ACC112 (cell line): ENCODE data around the gene AATK.

ENCODE experiments used
- H2AFZ ChIP-seq: fragments of 200-600 bp; sonication (generic); one replicate; pipeline ENCODE4 v1.6.0; 2017; ENCODE audit warnings: antibody characterized with exemption, low read length; ENCODE audit not compliant: unreplicated experiment
- H3K27ac ChIP-seq: fragments of 200-600 bp; sonication (generic); 2 replicates; pipeline ENCODE4 v1.5.1; 2014; ENCODE audit warnings: low read depth, mild to moderate bottlenecking, antibody characterized with exemption, low read length, moderate library complexity
- H3K27me3 ChIP-seq: fragments of 200-600 bp; sonication (generic); 2 replicates; pipeline ENCODE4 v1.6.1; 2014; ENCODE audit warnings: mild to moderate bottlenecking, antibody characterized with exemption, low read length, moderate library complexity, mixed read lengths; ENCODE audit not compliant: insufficient read depth
- H3K36me3 ChIP-seq: fragments of 200-600 bp; sonication (generic); 2 replicates; pipeline ENCODE4 v1.6.1; 2016; ENCODE audit warnings: mild to moderate bottlenecking, antibody characterized with exemption, low read length, moderate library complexity, mixed read lengths; ENCODE audit not compliant: insufficient read depth
- H3K4me1 ChIP-seq: fragments of 200-600 bp; sonication (generic); one replicate; pipeline ENCODE4 v1.6.1; 2016; ENCODE audit warnings: low read length, mixed read lengths; ENCODE audit not compliant: insufficient read depth, unreplicated experiment, control insufficient read depth
- H3K4me3 ChIP-seq: fragments of 200-600 bp; sonication (generic); 2 replicates; pipeline ENCODE4 v1.5.1; 2014; ENCODE audit warnings: mild to moderate bottlenecking, low read depth, low read length
- H3K79me2 ChIP-seq: fragments of 200-600 bp; sonication (generic); one replicate; pipeline ENCODE4 v1.6.0; 2016; ENCODE audit warnings: low read length; ENCODE audit not compliant: control insufficient read depth, unreplicated experiment, insufficient read depth

AATK gene

DNA sequence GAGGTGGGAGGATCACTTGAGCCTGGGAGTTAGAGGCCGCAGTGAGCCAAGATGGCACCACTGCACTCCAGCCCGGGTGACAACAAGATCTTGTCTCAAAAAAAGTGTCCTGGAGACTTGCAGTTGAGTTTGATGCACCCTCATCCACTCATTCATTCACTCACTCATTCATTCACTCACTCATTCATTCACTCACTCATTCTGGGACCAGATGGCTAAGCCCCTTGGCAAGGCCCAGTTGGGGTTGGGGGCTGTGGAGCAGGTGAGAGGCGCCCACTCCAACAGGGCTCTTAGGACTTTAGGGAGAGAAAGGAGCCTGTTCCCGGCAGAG is 1.1 kb upstream of the AATK start:
- Histone ChIP-seq H3K27me3 (peaks cover 27% of the 10 kb centered on the region; the same call in 1 of the 2 replicates), H3K27ac (no peak overlapping the region), H3K79me2 (no peaks in the 10 kb centered on the region), H3K4me3 (no peak overlapping the region), H3K36me3 (no peaks in the 10 kb centered on the region), H2AFZ (no peak overlapping the region), H3K4me1 (no peaks in the 10 kb centered on the region)

DNA sequence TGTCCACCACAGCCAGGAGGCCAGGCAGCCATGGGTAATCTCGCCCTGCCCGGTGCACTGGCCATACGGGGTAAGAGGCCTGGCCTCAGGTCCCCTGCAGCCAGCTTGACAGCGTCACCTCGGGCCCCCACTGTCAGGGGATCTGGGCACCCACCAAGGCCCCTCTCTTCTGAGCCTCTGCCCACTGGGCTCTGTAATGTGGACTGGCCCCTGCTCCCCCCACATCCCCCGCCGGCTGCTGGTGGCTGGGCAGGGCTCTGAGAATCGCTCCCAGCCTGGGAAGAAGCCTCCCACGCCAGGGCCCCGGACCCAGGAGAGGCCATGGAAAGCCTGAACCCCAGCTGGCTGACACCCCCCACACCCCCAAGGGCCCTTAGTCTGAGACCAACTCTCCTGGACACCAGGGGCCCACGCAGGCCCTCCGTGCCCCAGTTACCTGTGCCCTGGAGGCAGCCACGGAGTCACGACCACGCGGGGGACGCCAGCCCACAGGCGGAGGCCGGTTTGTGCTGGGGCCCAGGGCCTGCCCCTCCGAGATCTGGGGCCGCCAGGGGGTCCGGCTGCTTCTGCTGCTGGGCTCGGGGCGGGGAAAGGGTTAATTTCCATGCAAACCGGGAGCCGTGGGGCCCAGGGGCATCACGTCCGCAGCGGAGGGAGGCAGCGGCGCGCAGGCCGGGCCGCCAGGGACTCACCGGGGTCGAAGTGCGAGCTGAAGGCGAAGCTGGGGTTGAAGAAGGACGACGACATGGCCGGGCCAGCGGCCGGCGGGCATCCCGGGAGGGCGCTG is 582 bp downstream of the AATK start, which contains the start of gene PVALEF:
PVALEF (plus strand) TSS at position 262 of the 787 bp plus-strand sequence. CDS start 15,720 bp downstream, outside the sequence.
- H3K27ac ChIP-seq = no peak within 1 kb of the TSS
- no peaks in the 10 kb centered on the region for H3K4me1 ChIP-seq
- H2AFZ ChIP-seq = no peak within 1 kb of the TSS
- no peaks in the 10 kb centered on the region for H3K79me2 ChIP-seq
- peaks cover 27% of the 10 kb centered on the region; the same call in 1 of the 2 replicates for H3K27me3 ChIP-seq
- H3K4me3 ChIP-seq = peak within 1 kb of the TSS; percentile 54; the same call in 1 of the 2 replicates
- no peaks in the 10 kb centered on the region for H3K36me3 ChIP-seq

DNA sequence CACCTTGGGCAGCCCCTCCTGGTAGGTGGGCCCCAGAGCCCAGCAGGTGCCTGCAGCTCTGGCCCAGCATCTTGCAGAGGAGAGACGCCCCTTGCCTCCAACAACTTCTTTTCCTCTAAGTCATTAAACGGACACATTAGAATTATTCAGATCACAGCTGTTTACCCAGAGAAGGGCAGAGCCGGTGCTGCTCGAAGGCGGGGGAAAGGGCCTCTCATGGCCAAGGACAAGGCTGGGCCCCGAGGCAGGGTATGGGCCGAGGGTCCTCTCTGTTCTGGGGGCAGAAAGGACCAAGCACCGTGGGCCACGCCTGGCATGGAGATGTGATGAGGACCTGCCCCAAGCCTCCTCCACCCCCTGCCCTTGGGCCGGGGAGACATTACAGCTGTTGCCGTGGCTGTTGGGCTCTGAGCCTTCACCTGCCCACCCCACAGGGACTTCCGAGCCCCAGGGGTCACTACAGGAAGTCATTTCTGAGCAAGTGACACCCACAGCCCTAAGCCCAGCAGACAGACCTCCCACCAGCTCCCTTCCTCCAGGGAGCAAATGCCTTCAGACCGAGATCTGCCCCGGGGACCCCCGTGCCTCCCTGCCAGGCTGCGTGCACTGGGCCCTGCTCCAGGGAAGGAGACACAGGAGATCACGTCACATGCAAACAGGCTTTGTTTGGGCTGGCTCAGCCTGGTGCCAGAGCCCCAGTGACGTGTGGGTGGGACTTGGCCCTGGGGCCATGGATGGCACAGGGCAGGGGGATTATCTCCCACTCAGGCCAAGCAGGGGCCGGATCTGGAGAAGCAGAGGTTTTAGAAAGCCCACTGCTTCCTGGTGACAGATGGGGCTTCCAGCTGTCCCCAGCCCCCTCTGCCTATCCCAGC is 1.4 kb downstream of the AATK start:
- H3K4me3 ChIP-seq = no peak overlapping the region
- H2AFZ ChIP-seq = no peak overlapping the region
- H3K4me1 ChIP-seq = no peaks in the 10 kb centered on the region
- no peaks in the 10 kb centered on the region for H3K79me2 ChIP-seq
- H3K36me3 ChIP-seq = no peaks in the 10 kb centered on the region
- H3K27me3 ChIP-seq = peaks cover 27% of the 10 kb centered on the region; the same call in 1 of the 2 replicates
- H3K27ac ChIP-seq = no peak overlapping the region

DNA sequence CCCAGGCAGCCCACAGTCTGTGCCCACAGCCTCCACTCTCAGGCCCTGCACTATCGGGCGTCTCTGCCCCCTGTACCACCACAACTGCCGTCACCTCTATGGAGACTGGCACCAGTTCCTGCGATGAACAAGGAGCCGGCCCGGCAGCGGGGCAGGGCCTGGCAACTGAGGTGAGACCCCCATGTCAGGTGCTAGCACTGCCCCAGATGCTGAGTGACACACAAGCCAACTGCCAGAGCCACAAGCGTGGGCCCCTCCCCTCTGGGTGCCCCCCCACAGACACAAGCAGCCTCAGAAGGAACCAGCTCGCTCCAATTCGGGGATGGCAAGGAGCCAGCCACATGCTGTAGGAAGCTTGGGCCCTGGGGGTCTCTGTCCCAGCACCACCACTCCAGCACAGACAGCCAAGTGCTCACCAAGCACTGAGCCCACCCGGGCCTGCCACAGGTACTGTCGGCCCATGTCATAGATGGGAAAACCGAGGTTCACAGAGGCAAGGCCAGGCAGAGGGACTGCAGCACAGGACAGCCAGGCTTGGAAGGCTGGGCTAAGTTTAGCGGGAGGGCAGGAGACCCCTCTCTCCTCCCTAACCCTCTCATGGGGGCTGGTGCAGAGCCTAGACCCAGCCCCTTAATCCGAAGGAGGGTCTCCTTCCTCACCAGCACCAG is 2.2 kb downstream of the AATK start:
- H2AFZ ChIP-seq = no peak overlapping the region
- no peak overlapping the region for H3K4me3 ChIP-seq
- peaks cover 27% of the 10 kb centered on the region; the same call in 1 of the 2 replicates for H3K27me3 ChIP-seq
- H3K4me1 ChIP-seq = no peaks in the 10 kb centered on the region
- H3K79me2 ChIP-seq = no peaks in the 10 kb centered on the region
- H3K27ac ChIP-seq = no peak overlapping the region
- no peaks in the 10 kb centered on the region for H3K36me3 ChIP-seq

DNA sequence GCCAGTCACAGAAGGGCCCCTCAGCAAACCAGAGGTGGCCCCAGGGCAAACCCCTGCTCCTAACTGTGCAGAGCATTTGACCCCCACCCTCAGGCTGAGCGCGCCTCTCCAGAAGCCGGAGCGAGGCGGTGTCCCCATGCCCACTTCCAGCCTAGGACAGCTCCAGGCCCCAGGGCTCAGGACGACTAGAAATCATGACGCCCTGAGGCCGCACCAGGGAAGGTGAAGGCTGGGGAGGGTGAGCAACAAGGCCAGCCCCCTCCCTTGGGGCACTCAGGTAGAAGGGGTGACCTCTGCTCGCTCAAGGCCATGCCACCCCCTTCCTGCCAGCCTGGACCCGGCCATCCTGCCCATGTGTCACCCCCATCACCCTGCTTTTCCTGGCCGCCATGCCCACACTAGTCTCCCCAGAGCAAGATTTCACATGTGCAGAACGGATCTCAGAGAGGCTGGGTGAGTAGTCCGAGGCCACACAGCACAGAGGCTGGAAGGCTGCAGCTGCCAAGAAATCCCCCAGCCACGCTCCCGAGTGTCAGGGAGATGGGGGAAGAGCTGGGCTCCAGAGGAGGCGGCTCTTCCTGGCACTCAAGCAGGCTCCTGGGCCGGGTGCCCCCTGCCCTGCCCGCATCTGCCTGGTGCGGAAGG is 2.8 kb downstream of the AATK start:
- Histone ChIP-seq H3K4me3 (no peak overlapping the region), H3K36me3 (no peaks in the 10 kb centered on the region), H2AFZ (no peak overlapping the region), H3K79me2 (no peaks in the 10 kb centered on the region), H3K4me1 (no peaks in the 10 kb centered on the region), H3K27me3 (peaks cover 27% of the 10 kb centered on the region; the same call in 1 of the 2 replicates), H3K27ac (no peak overlapping the region)

DNA sequence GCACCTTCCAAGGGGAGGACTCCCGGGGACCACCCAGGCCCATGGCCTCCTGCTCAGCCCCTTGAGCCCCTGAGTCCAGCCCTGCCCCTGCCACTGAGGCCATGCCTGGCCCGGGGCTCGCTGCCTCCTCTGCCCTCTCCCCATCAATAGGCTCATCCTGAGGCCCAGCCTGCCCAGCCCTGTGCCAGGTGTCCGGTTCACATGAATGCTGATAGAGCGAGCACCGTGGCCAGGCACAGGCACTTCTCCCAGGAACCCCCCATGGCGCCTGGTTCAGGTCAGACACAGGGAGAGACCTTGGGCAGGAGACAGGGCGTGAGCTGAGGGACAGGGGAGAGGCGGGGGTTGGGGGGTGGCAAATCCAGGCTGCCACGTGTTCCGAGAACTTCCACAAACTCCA is 3.5 kb downstream of the AATK start:
- H3K36me3 ChIP-seq = no peaks in the 10 kb centered on the region
- H2AFZ ChIP-seq = no peak overlapping the region
- H3K27me3 ChIP-seq = peaks cover 21% of the 10 kb centered on the region; the same call in 1 of the 2 replicates
- no peak overlapping the region for H3K27ac ChIP-seq
- H3K4me3 ChIP-seq = no peak overlapping the region
- no peaks in the 10 kb centered on the region for H3K79me2 ChIP-seq
- H3K4me1 ChIP-seq = no peaks in the 10 kb centered on the region

DNA sequence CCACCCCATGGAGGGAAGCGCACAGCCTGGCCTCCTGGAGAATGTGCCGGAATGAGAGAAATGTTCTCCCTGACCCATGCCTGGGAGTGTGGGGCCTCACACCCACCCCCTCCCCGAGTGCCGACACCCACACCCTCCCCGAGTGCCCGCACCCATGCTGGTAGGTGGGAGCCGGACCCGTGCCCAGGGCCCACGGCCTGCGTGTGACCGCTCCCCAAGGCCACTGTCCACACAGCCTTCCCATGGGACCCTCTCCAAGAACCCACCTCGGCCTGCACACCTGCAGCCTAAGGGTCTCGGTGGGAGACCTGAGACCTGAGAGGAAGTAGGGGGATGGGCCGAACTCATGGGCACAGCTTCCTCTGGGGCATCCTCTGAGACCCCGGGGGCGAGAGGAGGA is 4.0 kb downstream of the AATK start:
- Histone ChIP-seq H3K79me2 (no peaks in the 10 kb centered on the region), H2AFZ (no peak overlapping the region), H3K27ac (no peak overlapping the region), H3K4me1 (no peaks in the 10 kb centered on the region), H3K27me3 (peaks cover 17% of the 10 kb centered on the region; the same call in 1 of the 2 replicates), H3K4me3 (no peak overlapping the region), H3K36me3 (no peaks in the 10 kb centered on the region)

DNA sequence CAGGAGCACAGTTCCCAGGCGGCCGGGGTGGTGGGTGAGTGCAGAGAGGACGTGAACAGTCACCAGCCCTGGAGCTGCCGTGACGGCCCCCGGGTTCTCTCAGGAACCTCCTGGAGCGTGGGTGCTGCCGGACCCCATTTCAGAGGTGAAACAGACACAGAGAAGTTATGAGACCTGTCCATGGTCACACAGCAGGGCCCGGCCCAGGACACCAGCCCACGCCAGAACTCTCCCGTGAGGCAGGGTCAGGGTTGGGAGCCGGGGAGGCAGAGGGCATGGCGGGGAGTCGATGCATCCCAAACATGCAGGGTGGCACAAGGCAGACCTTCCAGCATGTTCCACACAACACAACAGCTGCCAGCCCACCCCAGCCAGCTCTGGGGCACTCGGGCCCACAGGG is 4.5 kb downstream of the AATK start:
- Histone ChIP-seq H3K4me3 (no peak overlapping the region), H3K4me1 (no peaks in the 10 kb centered on the region), H2AFZ (no peak overlapping the region), H3K27ac (no peak overlapping the region), H3K36me3 (no peaks in the 10 kb centered on the region), H3K27me3 (peaks cover 13% of the 10 kb centered on the region; the same call in 1 of the 2 replicates), H3K79me2 (no peaks in the 10 kb centered on the region)

DNA sequence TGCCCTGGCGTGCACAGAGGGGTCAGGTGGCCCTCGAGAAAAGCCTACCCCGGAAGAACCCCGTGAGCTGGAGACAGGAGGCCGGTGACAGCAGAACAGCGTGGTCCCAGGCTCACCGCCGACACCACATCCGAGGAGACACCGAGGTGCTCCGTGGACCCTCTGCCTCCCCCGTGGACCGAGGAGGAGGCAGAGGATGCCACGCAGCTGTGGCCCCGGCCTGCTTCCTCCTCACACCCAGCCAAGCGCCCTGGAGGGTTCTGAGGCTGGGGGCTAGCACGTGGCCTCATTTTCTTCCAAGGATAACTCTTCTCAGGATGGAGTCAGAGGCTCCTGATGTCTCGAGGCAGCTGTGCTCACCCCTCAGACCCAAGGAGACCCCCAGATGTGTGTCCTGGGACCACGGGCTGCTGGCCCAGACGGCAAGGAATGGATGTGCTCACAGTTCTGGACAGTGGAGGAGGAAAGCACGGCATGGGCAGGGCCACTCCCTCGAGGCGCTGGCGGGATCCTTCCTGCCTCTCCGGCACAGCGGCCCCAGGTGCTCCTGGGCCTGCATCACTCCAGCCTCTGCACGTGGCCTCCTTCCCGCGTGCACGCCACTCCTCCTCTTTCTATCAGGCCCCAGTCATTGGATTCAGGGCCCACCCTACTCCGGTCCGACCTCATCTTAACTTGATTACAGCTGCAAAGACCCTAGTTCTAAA is 5.1 kb downstream of the AATK start:
- Histone ChIP-seq H3K27ac (no peak overlapping the region), H3K36me3 (no peaks in the 10 kb centered on the region), H3K4me1 (no peaks in the 10 kb centered on the region), H3K27me3 (peaks cover 11% of the 10 kb centered on the region; the same call in 1 of the 2 replicates), H3K79me2 (no peaks in the 10 kb centered on the region), H3K4me3 (no peak overlapping the region), H2AFZ (no peak overlapping the region)
